SKM-1 treated with dmso at 0.1 percent for 144 hours (cell line): ENCODE results near the gene CAPZA3.
"Not testable (repeated sequence)": the region's sequence is repeated elsewhere in the genome, so short reads cannot be mapped to it uniquely, and the experiment has no call there.

Experiments
- DNase-seq: peaks from one replicate; lab custom pipeline; 2025; ENCODE audit not compliant: unreplicated experiment; lab: John Stamatoyannopoulos, UW

Gene CAPZA3

GRCh38 chr12:18753481-18754123 is 15.7 kb downstream of the CAPZA3 start:
- DNase-seq: no peak

- DNase-seq: no peak
Measured at GRCh38 chr12:18754124-18754707, 16.3 kb downstream of the CAPZA3 start.

GRCh38 chr12:18755341-18755740 is 17.4 kb downstream of the CAPZA3 start:
- DNase-seq: no peak

GRCh38 chr12:18766479-18766878 is 28.6 kb downstream of the CAPZA3 start:
- not testable (repeated sequence) for DNase-seq

GRCh38 chr12:18782827-18783226 is 44.9 kb downstream of the CAPZA3 start:
- DNase-seq: no peak

GRCh38 chr12:18785465-18785864 is 47.5 kb downstream of the CAPZA3 start:
- not testable (repeated sequence) for DNase-seq
